Measurements from ENCODE around the gene SGCA. TPM values are rescaled to one million over a fixed set of nuclear protein-coding genes. Genes with fewer than 3 reads are reported as not detected.

Gene SGCA
- total and polyA plus RNA-seq, 2 of the 13 experiments (the other 11 are each of a cell fraction or from before 2014, with no cell fraction given) = not detected

GRCh38 chr17:50128441-50129352 lies 37.1 kb upstream of the SGCA start:
- FAIRE-seq (no peak), DNase-seq (ENCODE audit: low spot score) (no peak), ATAC-seq (no peak)
- H3K4me2 ChIP-seq (ENCODE audit: low read depth, low read length) = peak overlapping the region; percentile 50
- H3K36me3 ChIP-seq (replicated peaks in 1 of 2; ENCODE audit: control insufficient read depth in 1 of 2, insufficient read depth in 2 of 2, low read length in 2 of 2) = no peaks in the 10 kb centered on the region
- peaks cover 10 to 24% of the 10 kb centered on the region in 2 experiments for H3K27me3 ChIP-seq (ENCODE audit: control insufficient read depth in 1 of 2, insufficient read depth in 2 of 2, low read length in 2 of 2)
- ChIA-PET POLR2A (no interaction called here), CTCF (ENCODE audit: low intra/inter-chr PET ratio, low total read pairs) (no interaction called here)
- H2AFZ ChIP-seq (ENCODE audit: low read length) = no peak overlapping the region
- H3K9me3 ChIP-seq (ENCODE audit: low read length) = no peaks in the 10 kb centered on the region
- BruUV-seq (replicated peaks) = no TSS peak
- peak overlapping the region in 2 of 3 experiments; percentile 5 to 27; a peak in 1 of 6 replicates for H3K4me3 ChIP-seq (replicated peaks in 1 of 3; ENCODE audit: insufficient read depth in 1 of 3, low read depth in 2 of 3, low read length in 3 of 3)
- 33% methylated on average over 32 of the region's 32 CpGs for WGBS (ENCODE audit: low lambda C conversion rate)
- H3K27ac ChIP-seq (ENCODE audit: extremely low read length, insufficient read depth, low read length) = no peak overlapping the region
- H3K4me1 ChIP-seq (ENCODE audit: insufficient read depth, low read length) = peaks cover 52% of the 10 kb centered on the region
- H4K20me1 ChIP-seq (ENCODE audit: insufficient read depth, low read length) = no peaks in the 10 kb centered on the region
- no peak overlapping the region for H3K9ac ChIP-seq (ENCODE audit: insufficient read depth, low read depth, low read length)
- in situ Hi-C loops (cut with HindIII; ENCODE audit: extremely low pct_ligation_motif_present, low pct_unique_long_range_greater_than_20kb) (no loop called here), intact Hi-C loops (cut with micrococcal nuclease; ENCODE audit: unreplicated experiment) (no loop called here)
- no peaks in the 10 kb centered on the region for H3K79me2 ChIP-seq (ENCODE audit: insufficient read depth, low read length)
- TF ChIP-seq ATF6 (CRISPR knock-in tag; conservative IDR thresholded peaks at IDR 0.05) (no peak), FOXP4 (CRISPR knock-in tag; IDR thresholded peaks at IDR 0.05) (no peak), KIAA2018 (CRISPR knock-in tag; IDR thresholded peaks at IDR 0.05; ENCODE audit: borderline replicate concordance) (no peak), RBM22 (optimal IDR thresholded peaks at IDR 0.05; ENCODE audit: low read length) (no peak), ELF4 (CRISPR knock-in tag; IDR thresholded peaks at IDR 0.05; ENCODE audit: borderline replicate concordance) (no peak), EZH2 (conservative IDR thresholded peaks at IDR 0.05; ENCODE audit: low read depth, low read length) (peak; percentile 73; the same call in 1 of the 2 replicates), FOXA3 (CRISPR knock-in tag; IDR thresholded peaks at IDR 0.05) (no peak), ZNF652 (CRISPR knock-in tag; IDR thresholded peaks at IDR 0.05; ENCODE audit: borderline replicate concordance, low read depth) (peak; percentile 49; the same call in 1 of the 2 replicates), CREB1 (IDR thresholded peaks at IDR 0.05) (no peak), CREB1 (CRISPR knock-in tag; IDR thresholded peaks at IDR 0.05) (no peak), KAT2B (IDR thresholded peaks at IDR 0.05; ENCODE audit: borderline replicate concordance, low read depth, low read length) (no peak)
